HUDEP-2 (cell line): ENCODE results near the gene TMC1.

Experiments
- DNase-seq, 76 experiments: peaks; one replicate each; lab custom pipeline; 2025; ENCODE audit not compliant: unreplicated experiment in 76 of 76; lab: John Stamatoyannopoulos, UW

The TMC1 gene

DNA sequence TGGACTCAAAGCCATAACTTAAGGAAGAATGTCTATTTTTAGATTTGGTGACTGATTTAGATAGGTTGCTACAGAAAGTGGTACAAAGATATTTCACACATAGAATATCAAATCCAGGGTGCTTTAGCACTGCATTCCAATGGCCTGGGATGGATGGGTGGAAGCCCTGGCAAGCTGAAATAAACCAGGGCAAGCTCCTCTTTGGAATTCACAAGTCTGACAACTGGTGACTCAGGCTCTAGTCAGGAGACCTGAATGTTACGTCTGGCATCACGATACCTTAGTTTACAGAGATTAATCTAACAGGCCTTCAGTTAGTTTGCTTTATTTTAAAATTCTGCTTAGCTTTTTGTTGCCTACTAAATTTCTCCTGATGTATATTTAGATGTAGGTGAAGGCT is 144.0 kb downstream of the TMC1 start:
- DNase-seq, result no peak

- DNase-seq, result no peak
These were observed 145.8 kb downstream of the TMC1 start for GRCh38 chr9:72667181-72667580.

- DNase-seq, result no peak
These were observed 153.6 kb downstream of the TMC1 start for GRCh38 chr9:72674961-72675360.

DNA sequence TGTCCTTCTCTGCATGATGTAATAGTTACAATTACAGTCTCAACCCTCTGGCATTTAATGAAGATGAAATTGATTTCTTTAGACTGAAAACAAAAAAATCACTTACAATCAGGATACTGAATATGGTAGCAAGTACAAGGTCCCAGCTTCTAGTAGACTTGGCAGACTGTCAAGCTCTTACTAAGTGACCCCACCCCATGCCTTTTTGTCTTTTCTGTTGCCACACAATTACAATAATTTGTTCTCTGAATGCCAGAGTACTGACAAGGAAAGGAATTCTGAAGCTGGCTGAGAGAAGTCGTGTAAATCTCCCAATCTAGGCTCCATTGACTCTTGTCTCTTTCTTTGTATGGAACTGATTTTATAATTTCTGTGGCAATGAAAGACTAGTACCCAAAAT is 154.2 kb downstream of the TMC1 start:
- no peak for DNase-seq

DNA sequence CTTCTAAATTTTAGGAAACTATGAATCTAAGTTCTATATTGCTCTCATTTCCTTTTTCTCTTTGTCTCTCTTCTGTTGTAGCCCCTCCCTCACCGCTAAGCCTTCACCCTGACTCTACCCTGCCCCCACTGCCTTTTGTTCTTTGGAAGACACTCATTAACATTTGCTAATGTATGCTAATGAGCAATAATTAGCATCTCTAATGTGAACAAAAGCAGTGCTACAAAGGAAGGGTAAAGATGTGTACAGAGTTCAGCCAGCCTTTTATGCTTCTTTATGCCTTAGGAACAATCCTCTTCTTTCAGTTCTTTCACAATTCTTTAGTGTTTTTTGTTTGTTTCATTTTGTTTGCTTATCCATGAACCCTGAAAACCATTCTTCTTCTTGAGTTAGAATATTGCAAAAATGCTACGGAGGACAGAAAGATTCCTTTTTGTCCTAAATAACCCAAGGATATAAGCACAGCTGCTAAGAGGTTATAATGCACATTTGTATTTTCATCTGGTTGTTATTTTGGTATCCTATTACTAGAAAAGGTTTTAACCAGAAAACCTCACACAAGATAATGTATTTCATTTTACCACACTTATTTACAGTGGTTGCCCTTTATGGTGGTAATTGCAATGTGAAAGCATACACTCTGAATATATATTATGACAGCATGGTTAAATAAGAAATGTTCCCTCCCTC is 159.3 kb downstream of the TMC1 start:
- DNase-seq, result no peak

DNA sequence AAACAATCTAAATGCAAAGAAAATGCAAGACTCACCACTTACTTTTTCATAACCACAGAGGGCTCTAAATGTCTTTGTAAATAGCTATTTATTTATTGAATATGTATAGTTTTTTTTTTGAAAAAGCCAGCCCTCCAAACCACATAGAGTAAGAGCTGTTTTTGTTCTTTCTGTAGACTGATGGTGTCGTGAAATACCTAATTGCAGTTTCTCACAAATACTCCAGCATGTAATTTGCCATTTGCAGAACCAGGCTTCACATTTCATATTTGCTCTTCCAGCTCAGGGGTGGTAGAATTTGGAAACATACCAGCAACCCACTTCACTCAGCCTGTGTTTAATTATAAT is 159.8 kb downstream of the TMC1 start:
- DNase-seq, result no peak

- DNase-seq, result no peak
These were observed 163.2 kb downstream of the TMC1 start for GRCh38 chr9:72684615-72685014.

DNA sequence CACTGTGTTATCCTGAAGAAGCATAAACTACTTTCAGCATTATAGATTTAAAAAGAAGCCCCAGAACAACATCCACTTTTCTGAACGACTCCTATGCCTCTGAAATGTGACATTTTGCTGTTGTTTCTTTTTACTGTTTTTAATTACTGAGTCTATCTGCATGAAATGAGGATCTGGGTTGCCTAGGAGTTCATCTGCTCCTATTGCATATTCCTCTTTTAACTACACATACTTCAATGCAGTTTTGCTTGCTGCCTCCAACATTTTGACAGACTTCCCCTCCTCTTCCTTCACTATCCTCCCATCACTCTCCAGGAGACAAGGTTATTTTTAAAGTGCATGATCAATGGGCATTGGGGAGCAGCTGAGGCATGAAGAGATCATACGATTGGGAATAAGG is 164.5 kb downstream of the TMC1 start:
- DNase-seq, result no peak

DNA sequence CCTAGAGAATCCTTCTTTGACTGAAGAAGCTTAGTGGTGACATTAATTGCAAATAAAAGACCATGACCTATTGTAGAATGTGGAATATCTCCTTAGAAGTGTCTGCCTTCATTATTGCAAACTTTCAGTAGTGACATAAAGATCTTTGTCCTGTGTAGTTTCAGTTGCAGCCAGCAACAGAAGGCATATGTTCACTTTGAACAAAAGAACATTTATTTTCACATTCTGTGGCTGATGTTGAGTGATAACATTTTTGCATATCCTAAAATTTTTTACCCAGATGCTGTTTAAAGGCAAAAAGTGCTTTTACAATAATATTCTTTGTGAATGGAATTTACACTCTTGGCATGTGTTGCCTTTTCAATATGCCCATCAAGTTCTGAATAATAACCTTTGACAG is 165.9 kb downstream of the TMC1 start:
- no peak for DNase-seq

GRCh38 chr9:72691671-72692070 is 170.3 kb downstream of the TMC1 start:
- no peak for DNase-seq

- no peak for DNase-seq
These were observed 174.0 kb downstream of the TMC1 start for GRCh38 chr9:72695365-72695764.

GRCh38 chr9:72696511-72696910 is 175.1 kb downstream of the TMC1 start:
- no peak for DNase-seq

DNA sequence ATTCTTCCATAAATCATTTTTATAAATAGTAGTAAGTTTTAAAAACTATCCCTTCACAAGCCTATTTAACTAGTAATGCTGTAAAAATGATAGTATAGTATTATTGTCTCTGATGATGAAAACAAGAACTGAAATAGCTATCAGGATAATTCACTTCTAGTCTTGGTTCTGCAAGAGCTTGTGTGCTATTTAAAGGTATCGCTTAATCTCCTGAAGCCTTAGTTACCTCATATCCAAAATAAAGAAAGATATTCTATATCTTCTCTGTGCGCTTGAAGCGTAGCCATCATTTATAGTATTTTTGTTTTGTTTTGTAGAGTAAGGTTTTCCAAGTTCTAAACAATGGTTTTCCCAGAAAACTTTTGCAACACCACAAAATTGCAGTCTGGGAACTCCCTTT is 180.1 kb downstream of the TMC1 start:
- DNase-seq, result no peak

- DNase-seq, result no peak
These were observed 182.2 kb downstream of the TMC1 start for GRCh38 chr9:72703574-72703973.

- DNase-seq, result no peak
These were observed 183.4 kb downstream of the TMC1 start for GRCh38 chr9:72704688-72705375.

DNA sequence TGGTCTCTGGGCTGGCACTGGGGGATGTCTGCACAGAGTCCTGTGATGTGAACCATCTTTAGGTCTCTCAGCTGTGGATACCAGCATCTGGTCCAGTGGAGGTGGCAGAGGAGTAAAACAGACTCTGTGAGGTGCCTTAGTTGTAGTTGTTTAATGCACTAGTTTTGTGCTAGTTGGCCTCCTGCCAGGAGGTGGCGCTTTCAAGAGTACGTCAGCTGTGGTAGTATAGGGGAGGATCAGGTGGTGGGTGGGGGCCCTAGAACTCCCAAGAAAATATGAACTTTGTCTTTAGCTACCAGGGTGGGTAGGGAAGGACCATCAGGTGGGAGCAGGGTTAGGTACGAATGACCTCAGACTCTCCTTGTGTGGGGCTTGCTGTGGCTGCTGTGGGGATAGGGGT is 197.1 kb downstream of the TMC1 start:
- peak in 10 of 76 experiments; percentile 0 to 24 (median 2) for DNase-seq

DNA sequence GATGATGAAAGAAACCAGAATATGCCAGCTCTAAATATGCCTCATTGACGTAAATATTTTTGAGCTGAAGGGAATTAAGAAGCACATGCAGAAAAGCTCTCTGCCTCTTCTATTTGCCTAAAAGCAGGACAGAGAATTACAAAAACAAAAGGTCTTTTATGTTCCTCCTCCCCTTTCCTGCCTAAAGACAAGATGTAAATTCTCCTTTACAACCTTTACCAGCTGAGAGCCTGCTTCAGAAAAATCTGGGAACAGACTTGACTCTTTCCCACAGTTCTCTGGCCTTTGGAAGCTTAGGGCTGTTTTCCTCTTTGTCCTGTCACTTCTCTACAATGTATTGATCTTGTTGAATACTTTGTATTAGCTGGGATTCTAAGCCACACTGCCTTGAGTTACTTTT is 199.7 kb downstream of the TMC1 start:
- no peak for DNase-seq

- no peak for DNase-seq
These were observed 205.5 kb downstream of the TMC1 start for GRCh38 chr9:72726947-72727346.

DNA sequence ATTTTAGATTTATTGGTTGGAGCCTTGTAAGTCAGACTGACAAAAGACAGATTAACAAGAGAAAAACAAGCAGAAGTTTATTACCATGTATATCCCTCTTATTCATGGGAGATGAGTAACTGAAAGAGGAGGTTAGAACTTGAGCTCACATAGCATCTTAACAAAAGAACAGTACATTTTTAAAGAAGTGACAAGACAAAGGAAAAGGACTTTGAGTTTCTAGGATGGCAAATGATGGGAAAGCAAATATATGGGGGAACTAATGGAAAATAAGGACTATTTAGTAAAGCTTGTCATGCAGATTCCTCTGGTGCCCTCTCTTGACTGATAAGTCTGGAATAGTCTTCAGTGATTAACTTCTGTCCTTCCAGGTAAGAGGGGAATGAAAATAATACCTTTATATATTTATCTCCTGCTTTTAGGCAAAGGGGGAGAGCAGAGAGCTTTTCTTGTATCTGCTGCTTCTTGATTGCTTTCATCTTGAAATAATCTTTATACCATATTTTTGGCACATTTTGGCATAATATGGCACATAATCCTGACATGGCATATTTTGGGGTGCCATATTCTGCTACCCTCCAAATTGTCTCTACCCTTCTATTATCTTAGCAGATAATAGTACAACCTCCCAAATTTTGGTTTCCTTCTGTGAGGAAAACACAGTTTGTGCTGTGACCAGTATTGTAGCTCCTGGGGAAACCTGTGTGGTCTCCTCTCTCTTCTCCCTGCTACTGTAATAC is 206.8 kb downstream of the TMC1 start:
- no peak for DNase-seq

DNA sequence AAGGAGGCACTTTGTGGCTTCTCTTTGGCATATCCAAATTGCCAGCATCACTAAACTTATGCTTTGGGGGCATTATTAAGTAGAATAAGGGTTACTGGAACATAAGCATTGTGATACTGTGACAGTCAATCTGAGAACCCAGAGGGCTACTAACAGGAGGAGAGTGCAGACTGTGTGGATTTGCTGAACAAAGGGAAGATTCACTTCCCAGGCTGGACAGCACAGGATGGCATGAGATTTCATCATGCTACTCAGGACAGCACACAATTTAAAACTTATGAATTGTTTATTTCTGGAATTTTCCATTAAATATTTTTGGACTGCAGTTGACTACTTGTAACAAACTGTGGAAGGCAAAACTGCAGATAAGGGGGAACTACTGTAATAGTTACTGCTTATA is 212.5 kb downstream of the TMC1 start:
- no peak for DNase-seq

- DNase-seq, result no peak
These were observed 213.2 kb downstream of the TMC1 start for GRCh38 chr9:72734631-72735030.

GRCh38 chr9:72743836-72744235 is 222.4 kb downstream of the TMC1 start:
- no peak for DNase-seq
